HS-27A (cell line): Measurements from ENCODE around the gene SOX14.

Source experiments
- DNase-seq: peaks from one replicate; pipeline ENCODE4 v3.0.0-alpha.2; 2012; ENCODE audit warnings: low read depth, missing footprints

The SOX14 gene

DNA sequence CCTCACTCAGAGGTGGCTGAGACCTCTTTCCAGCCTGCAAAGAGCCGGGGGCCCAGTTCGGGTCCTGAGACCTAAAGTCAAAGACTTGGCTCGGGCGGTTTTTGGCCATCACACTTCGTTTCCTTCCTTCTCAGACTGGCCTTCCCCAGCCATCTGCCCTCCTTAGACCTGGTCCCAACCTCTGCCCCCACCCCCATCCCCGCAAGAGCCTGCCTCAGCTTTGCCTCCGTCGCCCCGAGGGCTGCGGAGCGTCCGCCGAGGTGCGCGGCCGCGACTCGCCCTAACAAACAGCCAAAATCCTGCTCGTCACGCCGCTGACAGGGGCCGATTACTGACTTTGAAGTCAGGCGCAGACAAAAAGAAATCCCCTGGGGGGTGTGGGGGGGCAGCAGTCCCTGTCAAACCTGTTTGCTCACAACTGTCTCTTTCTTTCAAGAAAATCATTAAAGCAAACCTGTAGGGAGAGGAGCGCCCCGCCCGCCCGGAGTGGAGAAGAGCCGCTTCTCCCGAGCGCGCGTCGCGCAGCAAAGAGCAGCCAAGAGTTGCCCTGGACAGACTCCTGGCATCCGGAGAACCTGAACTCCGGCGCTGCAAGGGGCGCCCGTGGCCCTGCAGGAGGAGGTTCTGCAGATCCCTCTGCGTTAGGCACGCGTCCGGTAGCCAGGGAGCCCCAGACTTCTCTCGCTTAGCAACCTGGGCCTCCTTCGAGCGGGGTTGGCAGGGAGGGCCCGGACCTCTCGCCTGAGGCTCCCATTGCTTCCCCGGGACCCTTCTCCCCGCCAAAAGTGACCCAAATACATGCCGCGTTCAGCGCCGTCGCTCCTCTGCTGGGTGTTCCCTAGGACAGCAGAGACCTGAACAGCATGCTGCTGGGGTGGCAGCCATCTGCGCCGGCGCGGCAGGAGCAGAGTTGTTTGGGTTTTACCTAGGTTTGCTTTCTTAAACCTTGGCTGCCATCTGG, 4.5 kb downstream of the SOX14 start:
- DNase-seq, result no peak

DNA sequence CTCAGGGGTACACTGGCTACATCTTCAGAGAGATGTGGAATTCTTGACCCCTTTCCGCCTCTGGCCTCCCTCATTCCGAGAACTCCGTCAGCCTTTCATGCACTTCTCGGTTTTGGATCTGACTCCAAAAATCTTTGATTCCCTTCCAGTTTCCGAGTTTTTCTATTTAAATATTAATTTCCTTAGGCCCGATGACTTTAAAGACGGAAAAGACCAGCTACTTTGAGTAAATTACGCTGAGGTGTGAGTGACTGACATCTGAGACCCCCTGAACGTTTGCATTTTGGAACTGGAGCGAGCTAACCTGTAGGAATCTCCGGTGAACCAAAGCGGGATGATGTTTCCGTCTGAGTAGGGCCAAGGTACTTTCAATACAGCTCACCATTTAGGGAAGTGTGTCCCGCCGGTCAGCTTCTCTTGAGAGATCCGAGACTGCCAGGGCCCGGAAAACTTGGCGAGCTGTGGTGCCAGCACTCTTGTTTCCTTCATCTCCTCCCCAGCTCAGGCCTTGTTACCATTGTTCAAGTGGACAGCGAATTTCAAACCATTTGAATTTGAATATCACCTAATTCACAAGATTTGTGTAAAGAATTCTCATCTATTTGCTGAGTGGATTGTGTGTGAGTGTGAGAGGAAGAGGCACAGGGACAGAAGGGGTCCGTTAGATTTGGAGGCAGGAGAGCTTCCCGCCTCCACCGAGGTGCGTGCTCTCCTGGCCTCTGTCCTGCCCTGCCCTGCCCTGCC, 5.4 kb downstream of the SOX14 start:
- DNase-seq, result no peak

DNA sequence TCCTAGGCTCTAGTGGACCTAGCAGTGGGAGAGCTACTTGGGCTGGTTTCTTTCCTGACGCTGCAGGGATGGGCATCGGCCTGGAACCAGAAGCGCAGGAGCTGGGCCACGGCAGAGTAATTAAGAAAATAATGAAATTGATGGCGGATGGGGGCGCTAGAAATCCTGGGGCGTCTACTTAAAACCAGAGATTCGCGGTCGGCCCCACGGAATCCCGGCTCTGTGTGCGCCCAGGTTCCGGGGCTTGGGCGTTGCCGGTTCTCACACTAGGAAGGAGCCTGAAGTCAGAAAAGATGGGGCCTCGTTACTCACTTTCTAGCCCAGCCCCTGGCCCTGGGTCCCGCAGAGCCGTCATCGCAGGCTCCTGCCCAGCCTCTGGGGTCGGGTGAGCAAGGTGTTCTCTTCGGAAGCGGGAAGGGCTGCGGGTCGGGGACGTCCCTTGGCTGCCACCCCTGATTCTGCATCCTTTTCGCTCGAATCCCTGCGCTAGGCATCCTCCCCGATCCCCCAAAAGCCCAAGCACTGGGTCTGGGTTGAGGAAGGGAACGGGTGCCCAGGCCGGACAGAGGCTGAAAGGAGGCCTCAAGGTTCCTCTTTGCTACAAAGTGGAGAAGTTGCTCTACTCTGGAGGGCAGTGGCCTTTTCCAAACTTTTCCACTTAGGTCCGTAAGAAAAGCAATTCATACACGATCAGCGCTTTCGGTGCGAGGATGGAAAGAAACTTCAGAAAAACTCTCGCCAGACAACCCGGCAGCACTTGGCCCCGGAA, 6.1 kb downstream of the SOX14 start:
- DNase-seq, result no peak

DNA sequence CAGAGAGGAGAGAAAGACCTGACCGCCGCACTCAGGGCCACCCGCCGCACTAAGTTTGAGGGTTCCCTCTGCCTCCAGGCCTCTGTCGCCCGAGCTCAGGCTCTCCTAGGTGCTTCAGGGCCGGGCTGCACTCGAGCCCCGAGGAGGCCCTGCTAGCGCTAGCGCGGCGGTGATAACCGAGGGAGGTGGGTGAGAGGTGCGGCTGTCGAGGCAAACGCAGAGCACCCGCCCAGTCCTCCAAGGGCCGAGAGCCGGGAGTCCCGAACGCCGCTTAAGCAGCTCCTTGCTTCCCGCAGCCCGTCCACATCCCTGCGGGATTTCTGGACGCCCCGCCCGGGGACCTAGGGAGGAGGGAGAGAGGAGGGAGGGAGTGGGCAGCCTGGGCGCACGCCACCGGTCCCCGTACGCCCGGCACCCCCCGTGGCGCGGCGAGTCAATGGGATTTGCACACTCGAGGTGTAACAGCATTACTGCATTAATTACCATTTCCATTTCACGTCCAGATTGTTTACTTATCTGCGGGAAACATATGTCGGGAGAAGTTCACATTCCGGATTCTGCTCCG, 6.8 kb downstream of the SOX14 start:
- DNase-seq, result no peak

- no peak for DNase-seq
Observed at GRCh38 chr3:137771401-137772213, 7.5 kb downstream of the SOX14 start.

GRCh38 chr3:137772214-137772955, 8.3 kb downstream of the SOX14 start:
- no peak for DNase-seq

- no peak for DNase-seq
Observed at GRCh38 chr3:137778941-137779340, 14.8 kb downstream of the SOX14 start.

DNA sequence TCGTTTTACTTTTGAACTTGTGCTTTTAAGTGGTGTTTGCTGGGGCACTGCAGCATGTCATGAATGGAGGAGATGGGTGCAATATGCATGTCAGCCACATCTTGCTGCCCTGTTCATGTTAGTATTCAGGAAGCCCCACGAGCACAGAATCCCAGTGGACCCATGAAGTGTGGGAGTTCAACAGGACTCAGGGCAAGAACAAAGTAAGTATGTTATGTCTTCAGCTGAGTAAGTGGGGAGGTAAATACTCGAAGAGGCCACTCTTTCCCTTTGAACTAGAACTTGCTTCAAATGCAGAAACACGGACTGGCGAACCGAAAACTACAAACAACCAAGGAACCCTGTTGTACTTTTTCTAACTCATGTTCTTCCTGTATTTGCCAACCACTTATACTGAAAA, 23.4 kb downstream of the SOX14 start:
- no peak for DNase-seq

DNA sequence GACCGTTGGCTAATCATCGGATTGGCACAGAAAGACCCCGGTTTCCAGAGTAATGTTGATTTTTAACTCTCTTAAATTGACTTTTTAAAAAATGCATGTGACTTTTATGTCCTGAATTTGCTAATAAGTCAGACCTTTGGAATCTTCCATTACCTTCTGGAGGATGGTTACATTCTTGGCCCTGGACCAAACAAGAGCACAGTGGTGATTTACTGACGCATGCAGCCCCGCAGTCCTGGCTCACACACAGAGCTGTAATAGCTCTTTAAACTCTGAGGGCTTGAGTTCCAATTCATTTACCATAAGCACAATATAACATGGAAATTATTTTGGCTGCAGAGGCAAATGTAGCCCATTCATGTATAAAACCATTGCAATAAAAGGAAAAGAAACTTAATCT, 25.1 kb downstream of the SOX14 start:
- no peak for DNase-seq

DNA sequence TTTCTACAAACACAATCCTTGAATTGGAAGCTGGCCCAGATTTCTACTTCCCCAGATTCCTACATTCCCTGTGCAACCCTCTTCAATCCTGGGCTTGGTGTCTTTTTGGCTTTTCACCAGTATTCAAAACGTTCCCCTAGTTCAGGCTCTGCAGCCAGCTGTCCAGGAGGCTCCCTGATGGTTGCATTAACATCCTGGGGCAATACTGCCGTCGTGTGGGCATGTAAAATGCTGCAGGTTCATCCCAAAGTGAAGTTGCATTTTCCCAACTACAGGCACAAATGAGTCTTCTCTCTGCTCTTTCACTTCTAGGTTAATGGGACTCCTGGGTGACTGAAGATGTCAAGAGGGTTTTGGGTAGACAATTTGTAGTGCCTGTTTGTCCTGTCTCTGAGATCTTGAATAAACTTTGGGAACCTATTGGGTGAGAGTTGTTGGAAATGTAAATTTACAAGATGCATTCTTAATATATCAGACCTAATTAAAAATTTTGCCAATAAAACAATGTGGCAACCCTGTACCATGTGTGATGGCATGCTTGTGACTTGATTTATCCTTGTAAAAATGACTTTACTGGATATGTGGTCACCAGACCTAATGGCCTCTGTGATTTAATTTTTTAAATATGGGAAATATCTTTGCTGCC, 28.6 kb downstream of the SOX14 start:
- DNase-seq, result no peak

DNA sequence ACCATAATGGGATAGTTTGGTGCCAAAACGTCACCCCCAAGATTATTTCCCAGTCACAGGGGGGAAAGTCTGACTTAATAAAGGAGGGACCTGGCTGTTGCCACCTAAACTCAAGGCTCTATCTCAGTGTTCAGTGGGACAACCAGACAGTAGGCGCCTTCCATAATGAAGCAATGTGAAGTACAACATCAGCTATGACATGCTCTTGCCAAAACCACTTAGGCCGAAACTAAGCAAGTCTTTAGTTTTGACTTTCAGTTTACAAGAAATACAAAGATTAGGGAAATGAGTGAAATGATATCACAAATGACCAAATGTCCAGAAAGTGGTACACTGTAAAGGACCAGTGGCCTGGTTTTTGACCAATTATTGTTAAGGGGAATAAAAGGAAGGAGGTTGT, 32.9 kb downstream of the SOX14 start:
- no peak for DNase-seq

GRCh38 chr3:137803215-137803614, 39.1 kb downstream of the SOX14 start:
- no peak for DNase-seq

GRCh38 chr3:137807998-137808397, 43.9 kb downstream of the SOX14 start:
- DNase-seq, result no peak

DNA sequence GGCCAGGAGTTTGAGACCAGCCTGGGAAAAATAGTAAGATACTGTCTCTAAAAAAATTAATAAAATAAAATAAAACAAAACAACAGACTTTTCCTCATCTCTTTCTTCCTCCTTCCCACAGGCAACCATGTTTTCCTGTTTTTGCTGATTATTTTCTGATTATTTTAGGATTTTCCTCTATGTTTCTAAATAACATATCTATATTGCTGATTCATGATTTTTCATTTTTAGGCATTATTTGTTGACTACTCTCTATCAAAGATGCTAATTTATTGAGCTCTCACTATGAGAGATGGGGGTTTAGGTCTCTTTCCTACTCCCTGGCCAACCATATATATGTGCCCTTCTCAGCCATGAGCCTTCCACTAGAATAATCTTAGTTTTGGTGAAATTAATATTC, 45.4 kb downstream of the SOX14 start:
- DNase-seq, result no peak

DNA sequence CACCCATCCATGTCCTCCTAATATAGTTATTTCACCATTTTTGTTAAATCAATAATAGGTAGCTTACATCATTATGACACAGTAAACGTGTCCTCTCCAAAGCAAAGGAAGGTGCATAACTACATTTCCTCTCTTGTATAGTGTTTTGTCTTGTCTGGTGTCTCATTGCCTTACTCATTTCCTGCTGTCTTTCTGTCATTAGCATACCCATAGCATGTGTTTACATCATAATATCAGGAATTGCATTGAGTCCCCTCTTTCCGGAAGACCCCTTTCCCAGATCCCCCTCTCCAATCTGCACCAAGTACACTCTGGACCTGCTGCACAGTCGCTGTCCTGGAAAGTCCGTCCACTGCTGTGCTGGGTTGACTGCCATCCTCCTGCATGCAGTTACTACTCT, 47.9 kb downstream of the SOX14 start:
- DNase-seq, result no peak

- no peak for DNase-seq
Observed at GRCh38 chr3:137815251-137815650, 51.1 kb downstream of the SOX14 start.
